Coronary artery (tissue), 2 donors: ENCODE data around the gene GALM.

Experiments
- DNase-seq: peaks from one replicate; pipeline ENCODE4 v3.0.0-alpha.2; 2017; ENCODE audit warnings: low spot score
- H3K27ac ChIP-seq, 2 donors: fragments of 200-600 bp; sonication (generic); one replicate each; pipeline ENCODE4 v1.5.1; 2016 to 2019
- H3K4me3 ChIP-seq: fragments of 200-600 bp; sonication (generic); 2 replicates; pipeline ENCODE4 v1.5.1; 2016; ENCODE audit warnings: mild to moderate bottlenecking, moderate library complexity
- TF ChIP-seq, protein P1 (sequence below): fragments of 200-600 bp; sonication (generic); IDR thresholded peaks from one replicate; pipeline ENCODE4 v1.5.1; 2019; ENCODE audit warnings: antibody characterized with exemption

The GALM gene

DNA sequence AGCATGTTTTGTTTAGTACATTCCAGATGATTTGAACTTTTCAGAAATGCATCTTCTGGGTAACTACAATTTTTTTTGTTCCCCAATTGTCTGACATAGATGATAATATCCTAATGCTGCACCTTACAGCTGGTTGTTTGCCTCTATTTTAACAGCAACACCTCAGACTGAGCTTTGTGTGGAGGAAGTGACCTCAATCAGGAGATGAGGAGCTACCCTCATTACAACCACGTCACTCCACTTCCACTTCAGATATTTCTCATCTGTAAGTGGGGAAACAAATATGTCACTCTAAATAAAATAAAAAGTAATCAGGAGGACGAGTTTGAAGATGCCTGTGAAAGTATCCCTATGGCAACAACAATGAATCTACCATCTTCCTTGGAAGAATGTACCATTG is 97.3 kb downstream of the GALM start:
- no peak for DNase-seq
- TF ChIP-seq, protein P1, sequence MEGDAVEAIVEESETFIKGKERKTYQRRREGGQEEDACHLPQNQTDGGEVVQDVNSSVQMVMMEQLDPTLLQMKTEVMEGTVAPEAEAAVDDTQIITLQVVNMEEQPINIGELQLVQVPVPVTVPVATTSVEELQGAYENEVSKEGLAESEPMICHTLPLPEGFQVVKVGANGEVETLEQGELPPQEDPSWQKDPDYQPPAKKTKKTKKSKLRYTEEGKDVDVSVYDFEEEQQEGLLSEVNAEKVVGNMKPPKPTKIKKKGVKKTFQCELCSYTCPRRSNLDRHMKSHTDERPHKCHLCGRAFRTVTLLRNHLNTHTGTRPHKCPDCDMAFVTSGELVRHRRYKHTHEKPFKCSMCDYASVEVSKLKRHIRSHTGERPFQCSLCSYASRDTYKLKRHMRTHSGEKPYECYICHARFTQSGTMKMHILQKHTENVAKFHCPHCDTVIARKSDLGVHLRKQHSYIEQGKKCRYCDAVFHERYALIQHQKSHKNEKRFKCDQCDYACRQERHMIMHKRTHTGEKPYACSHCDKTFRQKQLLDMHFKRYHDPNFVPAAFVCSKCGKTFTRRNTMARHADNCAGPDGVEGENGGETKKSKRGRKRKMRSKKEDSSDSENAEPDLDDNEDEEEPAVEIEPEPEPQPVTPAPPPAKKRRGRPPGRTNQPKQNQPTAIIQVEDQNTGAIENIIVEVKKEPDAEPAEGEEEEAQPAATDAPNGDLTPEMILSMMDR, result no peak
- no peak overlapping the region for H3K4me3 ChIP-seq
- H3K27ac ChIP-seq, result no peak overlapping the region

DNA sequence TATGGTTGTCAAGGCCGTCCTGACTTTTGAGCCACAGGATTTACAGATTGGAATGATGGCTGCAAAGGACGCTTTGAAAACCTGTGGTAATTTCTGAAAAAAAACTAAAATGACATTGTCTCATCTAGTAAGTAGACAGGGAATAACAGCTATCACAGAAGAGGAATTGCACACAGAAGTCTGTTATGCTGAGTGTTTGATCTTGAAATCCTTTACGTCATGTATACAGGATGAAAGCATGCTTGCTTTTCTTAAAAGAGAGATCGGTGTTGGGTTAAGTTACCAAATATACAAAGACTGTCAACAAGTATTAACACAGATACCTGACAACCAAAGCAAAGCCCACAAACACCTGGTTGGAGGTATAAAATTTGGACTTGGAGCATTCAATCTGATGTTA is 97.8 kb downstream of the GALM start:
- Histone ChIP-seq H3K4me3 (no peak overlapping the region), H3K27ac (no peak overlapping the region)
- TF ChIP-seq, protein P1, result no peak
- no peak for DNase-seq

DNA sequence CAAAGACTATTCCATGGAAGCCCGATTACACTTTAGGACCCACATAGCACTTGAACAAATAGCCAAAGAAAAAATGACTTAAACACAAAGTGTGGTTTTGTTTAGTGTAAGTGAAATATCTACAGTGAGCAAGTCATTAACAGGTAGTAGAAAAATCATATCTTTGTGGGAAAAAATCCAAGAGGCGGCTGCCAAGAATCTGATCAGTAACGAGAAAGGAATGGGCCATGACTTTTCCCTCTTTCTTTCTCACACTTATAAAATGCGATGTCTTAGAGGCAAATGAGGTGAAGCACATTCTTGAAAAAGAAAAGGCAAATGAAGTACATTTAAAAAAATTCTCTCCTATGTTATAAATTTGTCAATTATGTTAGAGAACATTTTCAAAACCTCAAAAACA is 99.2 kb downstream of the GALM start:
- TF ChIP-seq, protein P1, result no peak
- DNase-seq, result no peak
- Histone ChIP-seq H3K27ac (no peak overlapping the region), H3K4me3 (no peak overlapping the region)

DNA sequence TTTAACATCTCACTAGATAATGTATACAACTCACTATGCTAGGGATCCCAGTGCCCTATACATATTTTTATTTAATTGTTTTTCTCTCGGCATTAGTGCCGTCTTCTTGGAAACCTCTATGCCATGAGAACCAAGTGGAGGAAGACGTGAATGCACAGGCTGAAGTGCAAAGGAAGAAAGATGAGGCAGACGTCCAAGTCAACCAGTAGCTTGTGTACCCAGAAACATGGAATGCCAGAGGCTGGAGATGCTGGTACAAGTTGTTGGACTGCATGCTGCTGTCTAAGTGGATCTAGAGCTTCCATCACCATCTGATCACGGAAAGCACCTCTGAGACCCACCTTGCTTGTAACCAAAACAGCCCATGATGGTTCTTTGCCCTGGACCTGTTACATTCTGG is 99.6 kb downstream of the GALM start:
- DNase-seq, result no peak
- TF ChIP-seq, protein P1, result no peak
- Histone ChIP-seq H3K4me3 (no peak overlapping the region), H3K27ac (no peak overlapping the region)

DNA sequence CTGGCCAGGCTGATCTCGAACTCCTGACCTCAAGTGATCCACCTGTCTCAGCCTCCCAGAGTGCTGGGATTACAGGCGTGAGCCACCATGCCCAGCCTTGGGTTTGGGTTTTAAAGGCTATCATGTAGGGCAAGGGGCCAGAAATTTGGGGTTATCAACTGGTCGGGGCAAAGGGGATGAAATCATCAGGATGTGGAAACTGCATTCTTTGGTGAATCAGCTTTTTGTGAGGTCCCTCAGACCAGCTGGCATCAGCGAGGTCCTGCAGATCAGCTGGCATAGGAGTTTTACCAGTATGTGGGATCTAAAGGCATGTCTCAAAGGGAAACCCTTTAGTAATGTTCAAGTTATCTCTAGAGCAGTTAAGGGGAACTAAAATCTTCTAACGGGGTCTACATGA is 105.7 kb downstream of the GALM start:
- TF ChIP-seq, protein P1, result no peak
- no peak for DNase-seq
- Histone ChIP-seq H3K4me3 (no peak overlapping the region), H3K27ac (no peak overlapping the region)

DNA sequence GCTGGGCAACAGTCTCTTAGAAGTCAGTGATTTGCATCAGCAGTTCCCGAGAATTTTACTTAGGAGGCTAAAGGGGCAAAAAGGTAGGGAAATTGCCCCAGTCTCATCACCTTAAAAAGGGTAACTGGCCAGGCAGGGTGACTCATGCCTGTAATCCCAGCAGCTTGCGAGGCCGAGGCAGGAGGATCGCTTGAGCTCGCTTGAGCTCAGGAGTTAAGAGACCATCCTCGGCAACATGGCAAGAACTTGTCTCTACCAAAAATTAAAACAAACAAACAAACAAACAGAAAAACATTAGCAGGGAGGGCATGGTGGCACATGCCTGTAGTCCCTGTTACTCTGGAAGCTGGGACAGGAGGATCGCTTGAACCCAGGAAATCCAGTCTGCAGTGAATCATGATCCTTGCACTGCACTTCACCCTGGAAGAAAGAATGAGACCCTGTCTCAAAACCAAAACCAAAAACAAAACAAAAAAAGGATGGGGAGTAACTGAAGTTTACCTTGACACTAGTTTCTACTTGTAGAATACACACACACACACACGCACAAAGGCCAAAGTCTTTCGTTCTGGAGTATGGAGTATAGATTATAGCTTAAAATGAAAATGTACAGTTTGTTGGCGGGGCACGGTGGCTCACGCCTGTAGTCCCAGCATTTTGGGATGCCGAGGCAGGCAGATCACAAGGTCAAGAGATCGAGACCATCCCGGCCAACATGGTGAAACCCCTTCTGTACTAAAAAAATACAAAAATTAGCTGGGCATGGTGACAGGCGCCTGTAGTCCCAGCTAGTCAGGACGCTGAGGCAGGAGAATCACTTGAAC is 109.4 kb downstream of the GALM start:
- Histone ChIP-seq H3K27ac (no peak overlapping the region), H3K4me3 (no peak overlapping the region)
- TF ChIP-seq, protein P1, result no peak
- no peak for DNase-seq

DNA sequence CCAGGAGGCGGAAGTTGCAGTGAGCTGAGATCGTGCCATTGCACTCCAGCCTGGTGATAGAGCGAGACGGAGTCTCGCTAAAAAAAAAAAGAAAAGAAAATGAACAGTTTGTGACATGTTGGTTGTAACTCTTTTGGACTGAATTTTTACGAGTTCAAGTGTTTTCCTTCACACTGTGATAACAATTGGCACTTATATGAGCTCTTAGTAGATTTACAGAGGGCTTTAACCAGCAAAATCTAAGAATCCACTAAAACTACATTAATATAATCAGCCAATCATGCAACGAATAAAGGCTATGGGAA is 110.0 kb downstream of the GALM start:
- no peak overlapping the region for H3K4me3 ChIP-seq
- H3K27ac ChIP-seq, result no peak overlapping the region
- DNase-seq, result no peak
- TF ChIP-seq, protein P1, result no peak
